GM18505 (cell line): ENCODE measurements around the gene PGBD5.

Experiments
- ATAC-seq: cut with Tn5 transposase; IDR thresholded peaks from one replicate; pipeline ENCODE4 v1.9.1; 2021; ENCODE audit not compliant: unreplicated experiment
- POLR2A ChIP-seq: IDR thresholded peaks from 4 replicates; pipeline ENCODE4 v1.6.1; 2011; ENCODE audit warnings: borderline replicate concordance; ENCODE audit not compliant: insufficient read depth, insufficient read length; ENCODE audit errors: extremely low read depth

Gene PGBD5

GRCh38 chr1:230286890-230287269, 139.3 kb downstream of the PGBD5 start:
- no peak for ATAC-seq

DNA sequence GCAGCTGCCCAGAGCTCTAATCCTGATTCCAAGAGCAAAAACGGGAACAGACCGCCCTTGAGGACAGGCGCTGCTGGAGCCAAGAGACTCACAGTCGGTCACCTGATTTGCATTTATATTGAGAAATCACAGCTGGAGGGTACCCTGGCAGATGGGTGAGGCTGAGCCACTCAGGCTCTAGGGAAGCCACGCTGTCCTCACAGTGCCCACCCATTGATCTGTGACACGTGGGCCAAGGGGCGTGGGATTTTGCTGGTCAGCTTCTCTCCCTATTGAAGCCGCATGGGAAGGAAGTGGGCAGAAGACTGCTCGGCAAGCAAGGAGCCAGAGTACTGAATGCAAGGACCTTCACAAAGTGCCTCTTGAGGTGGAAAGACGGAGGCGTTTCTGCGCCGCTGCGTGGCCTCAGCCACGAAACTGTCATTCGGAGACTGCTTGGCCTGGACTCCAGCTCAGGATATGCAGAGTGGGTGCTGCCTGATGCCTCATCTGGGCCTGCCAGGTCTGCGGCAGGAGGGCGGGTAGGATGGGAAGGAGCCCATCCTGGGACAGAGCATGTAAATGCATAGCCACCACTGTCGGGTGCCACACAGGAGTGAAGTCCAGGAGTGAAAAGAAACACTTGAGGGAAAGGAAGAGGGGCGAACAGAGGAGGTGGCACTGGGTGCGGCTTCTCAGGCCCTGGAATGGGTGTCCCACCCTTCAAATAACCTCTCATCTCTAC, 139.8 kb downstream of the PGBD5 start:
- ATAC-seq, result no peak
- no peak for TF ChIP-seq POLR2A

More at GRCh38 chr1:230286890-230287269, 139.3 kb downstream of the PGBD5 start:
- no peak for TF ChIP-seq POLR2A

DNA sequence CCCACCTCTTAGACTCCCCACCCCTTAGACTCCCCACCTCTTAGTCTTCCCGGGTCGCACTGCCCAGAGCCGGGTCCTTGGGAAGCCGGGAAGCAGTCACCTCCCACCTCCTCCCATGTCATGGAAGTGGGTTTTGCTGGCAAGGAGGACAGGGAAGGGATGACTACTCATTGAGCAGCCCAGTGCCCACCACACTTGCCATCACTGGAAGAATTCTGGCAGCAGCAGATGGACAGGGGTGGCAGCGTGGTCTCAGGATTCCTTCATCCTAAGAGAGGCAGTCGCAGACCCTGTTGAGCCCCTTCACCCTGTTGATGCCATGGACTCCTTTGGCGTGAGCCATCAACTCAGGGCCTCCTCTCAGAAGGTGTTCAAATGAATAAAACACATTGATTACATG, 140.8 kb downstream of the PGBD5 start:
- ATAC-seq, result no peak
- TF ChIP-seq POLR2A, result no peak

DNA sequence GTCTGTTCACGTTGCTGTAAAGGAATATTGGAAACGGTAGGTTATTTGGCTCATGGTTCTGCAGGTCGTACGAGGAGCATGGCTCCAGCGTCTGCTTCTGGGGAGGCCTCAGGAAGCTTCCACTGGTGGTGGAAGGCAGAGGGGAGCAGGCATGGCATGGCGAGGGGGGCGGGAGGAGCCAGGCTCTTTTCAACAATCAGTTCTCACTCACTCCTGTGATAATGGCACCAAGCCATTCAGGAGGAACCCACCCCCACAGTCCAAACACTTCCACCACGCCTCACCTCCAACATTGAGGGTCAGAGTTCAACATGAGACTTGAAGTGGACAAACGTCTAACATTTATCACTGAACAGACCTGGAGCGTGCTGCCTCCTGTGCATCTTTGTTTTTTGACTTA, 141.2 kb downstream of the PGBD5 start:
- TF ChIP-seq POLR2A, result no peak

GRCh38 chr1:230283678-230284077, 142.5 kb downstream of the PGBD5 start:
- TF ChIP-seq POLR2A, result no peak
- ATAC-seq, result no peak

More for the DNA sequence above, 141.2 kb downstream of the PGBD5 start:
- no peak for ATAC-seq

- no peak for ATAC-seq
- TF ChIP-seq POLR2A, result no peak
Observed at GRCh38 chr1:230282157-230282556, 144.0 kb downstream of the PGBD5 start.

- ATAC-seq, result no peak
- no peak for TF ChIP-seq POLR2A
Observed at GRCh38 chr1:230281556-230281955, 144.6 kb downstream of the PGBD5 start.

DNA sequence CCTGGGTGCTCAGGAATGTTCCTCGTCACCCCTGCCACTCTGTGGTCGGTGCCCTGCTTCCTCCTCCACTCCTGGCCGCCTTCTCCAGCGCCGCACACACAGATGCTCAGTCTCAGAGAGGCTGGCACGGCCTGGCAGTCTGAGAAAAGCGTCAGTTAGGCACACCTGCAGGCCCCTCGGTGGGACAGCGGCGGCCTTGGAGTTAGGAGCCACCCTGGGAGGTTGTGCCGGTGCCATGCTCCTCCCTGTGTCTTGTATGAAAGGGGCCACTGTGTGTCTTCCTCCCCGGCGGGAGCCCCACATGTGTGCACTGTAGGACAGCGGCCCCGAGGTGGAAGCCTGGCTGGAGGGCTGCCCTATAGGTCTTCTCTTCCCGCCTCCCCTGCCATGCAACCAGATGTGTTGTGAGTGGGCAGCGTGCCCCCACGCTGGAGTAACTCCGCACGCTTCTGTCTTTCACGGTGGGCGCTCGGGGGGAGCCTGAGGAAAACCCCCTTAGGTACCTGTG, 145.2 kb downstream of the PGBD5 start:
- no peak for ATAC-seq
- no peak for TF ChIP-seq POLR2A

- no peak for ATAC-seq
- TF ChIP-seq POLR2A, result no peak
Observed at GRCh38 chr1:230280054-230280795, 145.9 kb downstream of the PGBD5 start.

- no peak for TF ChIP-seq POLR2A
- ATAC-seq, result no peak
Observed at GRCh38 chr1:230279583-230279945, 146.6 kb downstream of the PGBD5 start.

- ATAC-seq, result no peak
- TF ChIP-seq POLR2A, result no peak
Observed at GRCh38 chr1:230278871-230279582, 147.1 kb downstream of the PGBD5 start.

DNA sequence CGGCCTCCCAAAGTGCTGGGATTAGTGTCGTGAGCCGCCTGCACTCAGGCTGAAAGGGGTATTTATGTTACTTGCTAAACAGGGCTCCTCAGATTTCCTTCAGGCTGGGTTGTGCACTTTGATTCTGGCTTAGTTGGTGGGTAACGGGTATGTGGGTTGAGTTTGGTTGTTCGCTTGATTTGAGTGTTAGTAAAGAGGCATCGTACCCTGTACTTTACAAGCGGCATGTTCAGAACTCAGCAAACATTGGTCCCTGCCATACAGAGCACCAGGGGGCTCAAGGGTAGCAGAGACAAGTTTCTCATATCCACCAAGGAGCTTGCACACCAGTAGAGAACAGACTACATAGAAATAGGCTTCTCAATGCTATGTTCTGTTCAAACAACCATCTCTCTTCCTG, 147.8 kb downstream of the PGBD5 start:
- no peak for TF ChIP-seq POLR2A
- ATAC-seq, result no peak

- no peak for ATAC-seq
- TF ChIP-seq POLR2A, result no peak
Observed at GRCh38 chr1:230277201-230278025, 148.7 kb downstream of the PGBD5 start.
